Stromal cell of bone marrow (primary cell): ENCODE data around the gene VANGL2.

ENCODE experiments used
- DNase-seq: peaks from one replicate; pipeline ENCODE4 v3.0.0-alpha.2; 2012; ENCODE audit warnings: low read depth

The VANGL2 gene

GRCh38 chr1:160460683-160461287 is 60.4 kb downstream of the VANGL2 start:
- no peak for DNase-seq

DNA sequence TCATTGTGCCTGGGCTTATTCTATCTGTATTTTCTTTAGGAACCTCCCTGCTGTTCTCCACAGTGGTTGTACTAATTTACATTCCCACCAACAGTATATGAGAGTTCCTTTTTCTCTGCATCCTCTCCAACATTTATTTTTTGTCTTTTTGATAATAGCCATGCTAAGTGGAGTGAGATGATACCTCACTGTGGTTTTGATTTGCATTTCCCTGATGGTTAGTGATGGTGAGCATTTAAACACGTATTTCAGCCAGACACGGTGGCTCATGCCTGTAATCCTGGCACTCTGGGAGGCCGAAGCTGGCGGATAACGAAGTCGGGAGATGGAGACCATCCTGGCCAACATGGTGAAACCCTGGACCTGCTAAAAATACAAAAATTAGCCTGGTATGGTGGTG is 64.8 kb downstream of the VANGL2 start:
- DNase-seq = no peak

GRCh38 chr1:160466961-160467360 is 66.6 kb downstream of the VANGL2 start:
- no peak for DNase-seq

- no peak for DNase-seq
Observed at GRCh38 chr1:160467576-160467975, 67.2 kb downstream of the VANGL2 start.

GRCh38 chr1:160471253-160471652 is 70.9 kb downstream of the VANGL2 start:
- DNase-seq = no peak

DNA sequence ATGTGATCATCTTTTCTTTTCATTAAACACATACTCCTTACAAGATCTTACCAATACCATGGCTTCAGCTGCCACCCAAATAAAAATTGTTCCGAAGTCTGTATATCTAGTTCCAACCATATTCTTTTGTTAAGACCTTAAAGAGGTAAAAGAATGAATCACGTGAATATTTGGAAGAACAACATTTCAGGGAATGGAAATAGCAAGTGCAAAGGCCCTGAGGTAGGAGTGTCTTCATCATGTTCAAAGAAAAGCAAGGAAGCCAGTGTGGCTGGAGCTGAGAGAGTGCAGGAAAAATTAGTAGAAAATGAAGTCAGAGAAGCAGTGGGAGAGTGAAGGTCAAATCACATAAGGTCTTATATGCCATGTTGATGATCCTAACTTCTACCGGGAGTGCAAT is 71.7 kb downstream of the VANGL2 start:
- no peak for DNase-seq

GRCh38 chr1:160474392-160475242 is 74.3 kb downstream of the VANGL2 start:
- no peak for DNase-seq
